Endothelial cell (in vitro differentiated cells): ENCODE measurements around the gene CDH23. TPM values are rescaled to one million over a fixed set of nuclear protein-coding genes. Genes with fewer than 3 reads are reported as not detected.

ENCODE experiments used
- DNase-seq: peaks from one replicate; pipeline ENCODE4 v3.0.0; 2021; ENCODE audit warnings: low spot score
- H3K27ac Mint-ChIP-seq: one replicate; pipeline ENCODE4 v1.8.0; 2021; ENCODE audit warnings: mixed read lengths, inconsistent platforms; ENCODE audit not compliant: unreplicated experiment
- H3K27me3 Mint-ChIP-seq: one replicate; pipeline ENCODE4 v1.8.0; 2021; ENCODE audit warnings: mild to moderate bottlenecking, moderate library complexity, mixed read lengths, inconsistent platforms; ENCODE audit not compliant: unreplicated experiment
- H3K36me3 Mint-ChIP-seq: one replicate; pipeline ENCODE4 v1.8.0; 2021; ENCODE audit warnings: mild to moderate bottlenecking, low read depth, mixed read lengths, inconsistent platforms; ENCODE audit not compliant: unreplicated experiment
- H3K4me1 Mint-ChIP-seq: one replicate; pipeline ENCODE4 v1.8.0; 2021; ENCODE audit warnings: mild to moderate bottlenecking, mixed read lengths, inconsistent platforms; ENCODE audit not compliant: unreplicated experiment
- H3K4me3 Mint-ChIP-seq: one replicate; pipeline ENCODE4 v1.8.0; 2021; ENCODE audit warnings: mild to moderate bottlenecking, mixed read lengths, inconsistent platforms; ENCODE audit not compliant: unreplicated experiment
- H3K9me3 Mint-ChIP-seq: one replicate; pipeline ENCODE4 v1.8.0; 2021; ENCODE audit warnings: mixed read lengths, inconsistent platforms; ENCODE audit not compliant: unreplicated experiment
- total RNA-seq: library from RNA; stranded (reverse); fragmentation: NEBNext Ultra II Directional; extraction: Animal tissue kit (Norgen Biotek cat#: 25700); gene quantifications from one replicate; pipeline ENCODE4 v1.2.1, GENCODE V29; 2021; ENCODE audit not compliant: unreplicated experiment
- TF ChIP-seq, protein P1 (sequence below): fragments of 200-600 bp; sonication (generic); IDR thresholded peaks from one replicate; pipeline ENCODE4 v1.5.0; 2021; ENCODE audit warnings: antibody characterized with exemption; ENCODE audit not compliant: unreplicated experiment

The CDH23 gene
- total RNA-seq, 1 donor from 2014 or later: 0.54 TPM

DNA sequence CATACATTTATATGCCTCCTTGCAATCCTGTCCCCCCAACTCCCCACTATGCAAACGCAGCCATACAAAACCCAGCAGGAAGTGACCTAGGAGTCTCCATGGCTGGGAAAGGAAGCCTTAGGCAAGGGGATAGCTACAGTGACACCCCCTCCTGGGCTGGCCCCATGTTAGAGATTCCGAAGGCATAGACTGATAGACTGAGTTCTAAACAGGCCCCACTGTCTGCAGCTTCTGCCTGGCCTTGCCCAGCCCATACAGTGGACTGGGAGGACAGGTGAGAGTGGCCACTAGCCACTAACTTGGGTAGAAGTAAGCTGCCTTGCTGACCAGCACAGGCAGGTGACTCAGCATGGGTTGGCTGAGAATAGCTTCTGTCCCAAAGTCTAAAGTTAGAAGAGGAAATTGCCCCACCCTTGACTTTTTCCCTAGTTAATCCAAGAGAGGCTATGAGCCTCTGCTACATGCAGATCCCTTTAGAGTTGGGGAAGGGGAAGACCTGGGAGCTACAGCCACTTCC is 216.6 kb downstream of the CDH23 start:
- H3K27ac Mint-ChIP-seq: no peak overlapping the region
- no peak for DNase-seq
- H3K9me3 Mint-ChIP-seq: no peaks in the 10 kb centered on the region
- peaks cover 4% of the 10 kb centered on the region for H3K36me3 Mint-ChIP-seq
- H3K4me1 Mint-ChIP-seq: no peaks in the 10 kb centered on the region
- H3K27me3 Mint-ChIP-seq: peaks cover 5% of the 10 kb centered on the region
- TF ChIP-seq, protein P1, sequence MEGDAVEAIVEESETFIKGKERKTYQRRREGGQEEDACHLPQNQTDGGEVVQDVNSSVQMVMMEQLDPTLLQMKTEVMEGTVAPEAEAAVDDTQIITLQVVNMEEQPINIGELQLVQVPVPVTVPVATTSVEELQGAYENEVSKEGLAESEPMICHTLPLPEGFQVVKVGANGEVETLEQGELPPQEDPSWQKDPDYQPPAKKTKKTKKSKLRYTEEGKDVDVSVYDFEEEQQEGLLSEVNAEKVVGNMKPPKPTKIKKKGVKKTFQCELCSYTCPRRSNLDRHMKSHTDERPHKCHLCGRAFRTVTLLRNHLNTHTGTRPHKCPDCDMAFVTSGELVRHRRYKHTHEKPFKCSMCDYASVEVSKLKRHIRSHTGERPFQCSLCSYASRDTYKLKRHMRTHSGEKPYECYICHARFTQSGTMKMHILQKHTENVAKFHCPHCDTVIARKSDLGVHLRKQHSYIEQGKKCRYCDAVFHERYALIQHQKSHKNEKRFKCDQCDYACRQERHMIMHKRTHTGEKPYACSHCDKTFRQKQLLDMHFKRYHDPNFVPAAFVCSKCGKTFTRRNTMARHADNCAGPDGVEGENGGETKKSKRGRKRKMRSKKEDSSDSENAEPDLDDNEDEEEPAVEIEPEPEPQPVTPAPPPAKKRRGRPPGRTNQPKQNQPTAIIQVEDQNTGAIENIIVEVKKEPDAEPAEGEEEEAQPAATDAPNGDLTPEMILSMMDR: no peak
- H3K4me3 Mint-ChIP-seq: no peak overlapping the region

DNA sequence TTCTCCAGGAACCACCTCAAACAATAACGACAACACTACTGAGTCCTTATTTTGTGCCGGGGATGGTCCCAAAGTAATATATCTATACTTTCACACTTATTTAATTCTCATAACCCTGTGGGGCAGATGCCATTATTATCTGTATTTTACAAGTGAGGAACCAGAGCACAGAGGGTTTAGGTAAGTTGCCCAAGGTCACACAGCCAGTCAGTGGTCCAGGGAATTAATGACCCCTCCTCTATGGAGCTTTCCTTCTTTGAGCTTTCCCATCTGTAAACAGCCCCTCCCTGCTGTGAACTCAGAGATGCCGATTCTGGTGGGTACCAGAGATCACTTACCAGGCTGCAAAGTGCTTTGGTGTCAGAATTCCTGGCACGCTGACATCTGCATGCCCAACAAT is 217.2 kb downstream of the CDH23 start:
- peaks cover 4% of the 10 kb centered on the region for H3K36me3 Mint-ChIP-seq
- H3K4me3 Mint-ChIP-seq: no peak overlapping the region

DNA sequence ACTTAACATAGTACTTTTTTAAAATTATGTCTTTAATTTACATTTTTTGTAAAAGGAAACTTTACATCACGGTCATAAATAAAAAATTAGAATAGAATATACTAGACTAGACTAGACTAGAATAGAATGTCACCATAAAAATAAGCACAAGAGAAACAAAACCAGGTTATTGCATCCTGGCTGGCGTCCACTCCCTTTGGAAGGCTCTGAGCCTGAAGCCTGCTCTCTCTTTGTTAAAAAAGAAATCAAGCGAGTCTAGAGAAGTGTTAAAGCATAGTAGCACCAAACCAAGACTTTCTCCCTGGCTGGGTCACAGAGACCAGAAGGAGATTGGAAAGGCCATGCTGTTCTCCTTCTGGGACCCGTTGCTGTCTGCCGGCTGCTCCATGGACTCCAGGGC is 218.2 kb downstream of the CDH23 start:
- no peak for DNase-seq
- H3K36me3 Mint-ChIP-seq: peaks cover 4% of the 10 kb centered on the region
- no peaks in the 10 kb centered on the region for H3K4me1 Mint-ChIP-seq
- no peaks in the 10 kb centered on the region for H3K9me3 Mint-ChIP-seq
- no peak overlapping the region for H3K4me3 Mint-ChIP-seq
- TF ChIP-seq, protein P1: no peak
- no peak overlapping the region for H3K27ac Mint-ChIP-seq
- H3K27me3 Mint-ChIP-seq: peaks cover 8% of the 10 kb centered on the region

More for the DNA sequence above, 217.2 kb downstream of the CDH23 start:
- no peaks in the 10 kb centered on the region for H3K4me1 Mint-ChIP-seq
- no peak overlapping the region for H3K27ac Mint-ChIP-seq
- TF ChIP-seq, protein P1: no peak
- no peaks in the 10 kb centered on the region for H3K9me3 Mint-ChIP-seq
- no peak for DNase-seq
- peaks cover 8% of the 10 kb centered on the region for H3K27me3 Mint-ChIP-seq

DNA sequence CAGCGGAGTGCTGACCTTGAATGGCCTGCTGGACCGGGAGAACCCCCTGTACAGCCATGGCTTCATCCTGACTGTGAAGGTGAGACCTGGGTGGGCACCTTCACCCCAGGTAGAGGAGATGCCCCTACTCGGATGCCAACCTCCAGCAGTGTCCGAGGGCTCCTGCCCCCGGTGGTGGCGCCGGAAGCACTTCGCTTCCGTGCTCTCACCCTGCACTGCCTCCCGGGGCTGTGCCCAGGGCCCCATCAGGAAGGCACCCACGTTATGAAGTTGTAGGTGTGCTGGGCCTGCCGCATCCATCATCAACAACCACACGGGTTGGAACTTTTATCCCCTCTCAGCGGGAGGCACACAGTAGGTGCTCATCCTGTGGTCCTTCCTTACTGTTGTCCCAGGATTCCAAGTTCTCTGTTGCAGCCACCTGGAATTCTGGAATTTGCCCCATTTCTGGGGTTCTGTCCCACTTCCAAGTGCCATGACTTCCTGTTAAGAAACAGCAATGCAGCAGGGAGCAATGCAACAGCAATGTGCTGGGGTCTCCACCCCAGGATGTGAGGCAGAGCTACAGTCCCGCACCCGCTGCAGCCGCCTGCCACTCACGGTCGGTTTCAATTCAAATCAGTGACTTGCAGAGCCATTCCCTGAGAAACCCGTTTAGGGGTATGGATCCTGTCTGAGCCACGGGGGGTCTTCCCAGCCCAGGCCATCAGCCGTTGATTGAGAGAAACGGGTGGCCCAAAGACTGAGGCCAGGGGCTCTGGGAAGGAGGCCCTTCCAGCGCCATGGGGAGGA is 219.0 kb downstream of the CDH23 start:
- TF ChIP-seq, protein P1: no peak
- H3K27me3 Mint-ChIP-seq: peaks cover 8% of the 10 kb centered on the region
- no peak overlapping the region for H3K27ac Mint-ChIP-seq
- no peak overlapping the region for H3K4me3 Mint-ChIP-seq
- H3K9me3 Mint-ChIP-seq: no peaks in the 10 kb centered on the region
- no peak for DNase-seq
- H3K4me1 Mint-ChIP-seq: no peaks in the 10 kb centered on the region
- peaks cover 4% of the 10 kb centered on the region for H3K36me3 Mint-ChIP-seq
